GM23338 (cell line): ENCODE results near the gene GAS2. TPM values are rescaled to one million over a fixed set of nuclear protein-coding genes. Genes with fewer than 3 reads are reported as not detected.

Source experiments
- ATAC-seq: fragments of 200-7000 bp; cut with Tn5 transposase; 3 replicates; pipeline ENCODE4 v1.9.1; 2020
- DNase-seq: peaks from one replicate; pipeline ENCODE4 v3.0.0-alpha.2; 2015; ENCODE audit warnings: low spot score
- H2AFZ ChIP-seq: fragments of 200-600 bp; sonication (generic); 2 replicates; pipeline ENCODE4 v1.8.0; 2016; ENCODE audit warnings: antibody characterized with exemption, mild to moderate bottlenecking, moderate library complexity
- H3F3A ChIP-seq: fragments of 200-600 bp; sonication (generic); replicated peaks from 2 replicates; pipeline ENCODE4 v1.8.0; 2017; ENCODE audit warnings: antibody characterized with exemption, mixed run types, low read depth
- H3K27ac ChIP-seq: fragments of 200-600 bp; sonication (generic); 2 replicates; pipeline ENCODE4 v1.6.1; 2016; ENCODE audit warnings: low read depth
- H3K27me3 ChIP-seq: fragments of 200-600 bp; sonication (generic); 2 replicates; pipeline ENCODE4 v1.8.0; 2016; ENCODE audit warnings: mild to moderate bottlenecking, mixed run types, moderate library complexity; ENCODE audit not compliant: insufficient read depth
- H3K36me3 ChIP-seq: fragments of 200-600 bp; sonication (generic); 2 replicates; pipeline ENCODE4 v1.8.0; 2016; ENCODE audit warnings: mild to moderate bottlenecking; ENCODE audit not compliant: insufficient read depth
- H3K4me1 ChIP-seq: fragments of 200-600 bp; sonication (generic); 2 replicates; pipeline ENCODE4 v1.8.0; 2016; ENCODE audit warnings: mild to moderate bottlenecking, moderate library complexity; ENCODE audit not compliant: insufficient read depth
- H3K4me2 ChIP-seq: fragments of 200-600 bp; sonication (generic); 2 replicates; pipeline ENCODE4 v1.7.1; 2017; ENCODE audit warnings: mixed run types
- H3K4me3 ChIP-seq: fragments of 200-600 bp; sonication (generic); 2 replicates; pipeline ENCODE4 v1.6.1; 2016; ENCODE audit warnings: mixed run types
- H3K79me2 ChIP-seq: fragments of 200-600 bp; sonication (generic); replicated peaks from 2 replicates; pipeline ENCODE4 v1.8.0; 2017; ENCODE audit warnings: mild to moderate bottlenecking; ENCODE audit not compliant: insufficient read depth
- H3K9me2 ChIP-seq: fragments of 200-600 bp; sonication (generic); 2 replicates; pipeline ENCODE4 v1.8.0; 2017; ENCODE audit not compliant: insufficient read depth
- H4K20me1 ChIP-seq: fragments of 200-600 bp; sonication (generic); replicated peaks from 2 replicates; pipeline ENCODE4 v1.8.0; 2017; ENCODE audit warnings: mild to moderate bottlenecking; ENCODE audit not compliant: insufficient read depth
- H3K27ac Mint-ChIP-seq: 2 replicates; pipeline ENCODE4 v1.8.0; 2020; ENCODE audit warnings: inconsistent platforms, mild to moderate bottlenecking, moderate library complexity, mixed read lengths
- H3K27me3 Mint-ChIP-seq: 3 replicates; pipeline ENCODE4 v1.8.0; 2022; ENCODE audit warnings: low read depth, mild to moderate bottlenecking, moderate library complexity, mixed read lengths, inconsistent platforms; ENCODE audit not compliant: insufficient read depth, poor library complexity
- H3K36me3 Mint-ChIP-seq: 3 replicates; pipeline ENCODE4 v1.8.0; 2021; ENCODE audit warnings: low read depth, mild to moderate bottlenecking, inconsistent platforms, moderate library complexity, mixed read lengths
- H3K4me1 Mint-ChIP-seq: 3 replicates; pipeline ENCODE4 v1.8.0; 2020; ENCODE audit warnings: mild to moderate bottlenecking, inconsistent platforms, mixed read lengths
- H3K4me3 Mint-ChIP-seq: 3 replicates; pipeline ENCODE4 v1.8.0; 2021; ENCODE audit warnings: moderate library complexity, mild to moderate bottlenecking, inconsistent platforms, mixed read lengths
- H3K9me3 Mint-ChIP-seq: 3 replicates; pipeline ENCODE4 v1.8.0; 2020; ENCODE audit warnings: moderate library complexity, mild to moderate bottlenecking, inconsistent platforms, mixed read lengths
- EZH2 ChIP-seq: fragments of 200-600 bp; sonication (generic); IDR thresholded peaks from one replicate; pipeline ENCODE4 v1.8.0; 2017; ENCODE audit warnings: antibody characterized with exemption, mild to moderate bottlenecking, low read depth; ENCODE audit not compliant: unreplicated experiment
- JUNB ChIP-seq: IDR thresholded peaks from one replicate; pipeline ENCODE4 v1.6.1; 2016; ENCODE audit warnings: antibody characterized with exemption; ENCODE audit not compliant: unreplicated experiment
- NANOG ChIP-seq: IDR thresholded peaks from 2 replicates; pipeline ENCODE4 v1.6.1; 2016; ENCODE audit warnings: antibody characterized with exemption, borderline replicate concordance
- STAT1 ChIP-seq: IDR thresholded peaks from one replicate; pipeline ENCODE4 v1.6.1; 2016; ENCODE audit warnings: antibody characterized with exemption; ENCODE audit not compliant: unreplicated experiment
- ZNF114 ChIP-seq: fragments of 250-450 bp; sonication (Bioruptor Pico); IDR thresholded peaks from 2 replicates; pipeline ENCODE4 v1.5.0; 2020; ENCODE audit warnings: mild to moderate bottlenecking, moderate library complexity
- ZNF331 ChIP-seq: fragments of 250-450 bp; sonication (Bioruptor Pico); IDR thresholded peaks from 2 replicates; pipeline ENCODE4 v1.5.0; 2020; ENCODE audit warnings: low read depth, mild to moderate bottlenecking, moderate library complexity
- polyA plus RNA-seq: library from polyadenylated mRNA; unstranded; fragments of >200 nt; fragmentation: Nextera tagmentation; extraction: Ambion mirVana; gene quantifications from 2 replicates; pipeline ENCODE4 v1.2.1, GENCODE V29; 2016
- total RNA-seq: library from RNA; depleted of rRNA; stranded (reverse); fragments of >200 nt; shearing (Covaris generic); gene quantifications from 2 replicates; pipeline ENCODE4 v1.2.3, GENCODE V29; 2014
- TF ChIP-seq, protein P1 (sequence below): IDR thresholded peaks from 2 replicates; pipeline ENCODE4 v1.6.1; 2016; ENCODE audit warnings: antibody characterized with exemption
- TF ChIP-seq, protein P2 (sequence below): fragments of 250-450 bp; sonication (Bioruptor Pico); IDR thresholded peaks from 2 replicates; pipeline ENCODE4 v1.5.0; 2020; ENCODE audit warnings: mild to moderate bottlenecking, moderate library complexity

Gene GAS2
- total and polyA plus RNA-seq, 2 experiments from 2014 or later, result 2.6 to 6.7 TPM

DNA sequence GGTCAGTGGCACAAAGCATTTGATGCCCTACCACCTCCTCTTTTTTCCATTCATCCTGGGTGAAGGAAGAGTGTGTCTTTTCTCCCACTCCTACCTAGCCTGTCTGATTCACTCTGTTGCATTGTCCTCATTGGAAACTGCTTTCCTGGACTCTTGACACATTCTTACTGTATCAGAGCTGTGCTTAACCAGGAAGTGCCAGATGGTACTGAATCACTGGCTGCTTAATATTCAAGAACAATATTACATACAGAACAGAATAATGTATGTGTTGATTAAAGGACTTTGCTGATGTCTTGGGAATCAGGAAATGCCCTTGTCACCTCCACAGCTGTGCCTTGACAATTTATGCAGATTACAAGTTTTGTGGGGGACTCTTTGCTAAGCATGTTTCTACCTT is 118.8 kb downstream of the GAS2 start:
- no peaks in the 10 kb centered on the region for H3K36me3 Mint-ChIP-seq
- Histone ChIP-seq H3K9me2 (no peaks in the 10 kb centered on the region), H3K4me1 (no peaks in the 10 kb centered on the region), H3F3A (no peaks in the 10 kb centered on the region), H2AFZ (no peak overlapping the region), H3K36me3 (no peaks in the 10 kb centered on the region), H4K20me1 (no peaks in the 10 kb centered on the region), H3K79me2 (no peaks in the 10 kb centered on the region), H3K27ac (no peak overlapping the region), H3K4me3 (no peak overlapping the region), H3K4me2 (no peak overlapping the region), H3K27me3 (no peaks in the 10 kb centered on the region)
- H3K27ac Mint-ChIP-seq, result no peak overlapping the region
- ATAC-seq (no peak), DNase-seq (no peak)
- H3K9me3 Mint-ChIP-seq, result no peaks in the 10 kb centered on the region; the same call in 2 of the 3 replicates
- no peak for TF ChIP-seq STAT1
- TF ChIP-seq ZNF114, result no peak
- TF ChIP-seq, protein P1, sequence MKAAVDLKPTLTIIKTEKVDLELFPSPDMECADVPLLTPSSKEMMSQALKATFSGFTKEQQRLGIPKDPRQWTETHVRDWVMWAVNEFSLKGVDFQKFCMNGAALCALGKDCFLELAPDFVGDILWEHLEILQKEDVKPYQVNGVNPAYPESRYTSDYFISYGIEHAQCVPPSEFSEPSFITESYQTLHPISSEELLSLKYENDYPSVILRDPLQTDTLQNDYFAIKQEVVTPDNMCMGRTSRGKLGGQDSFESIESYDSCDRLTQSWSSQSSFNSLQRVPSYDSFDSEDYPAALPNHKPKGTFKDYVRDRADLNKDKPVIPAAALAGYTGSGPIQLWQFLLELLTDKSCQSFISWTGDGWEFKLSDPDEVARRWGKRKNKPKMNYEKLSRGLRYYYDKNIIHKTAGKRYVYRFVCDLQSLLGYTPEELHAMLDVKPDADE, result no peak
- TF ChIP-seq EZH2, result no peak
- no peak for TF ChIP-seq NANOG
- no peak for TF ChIP-seq ZNF331 (CRISPR knock-in tag)
- TF ChIP-seq, protein P2, sequence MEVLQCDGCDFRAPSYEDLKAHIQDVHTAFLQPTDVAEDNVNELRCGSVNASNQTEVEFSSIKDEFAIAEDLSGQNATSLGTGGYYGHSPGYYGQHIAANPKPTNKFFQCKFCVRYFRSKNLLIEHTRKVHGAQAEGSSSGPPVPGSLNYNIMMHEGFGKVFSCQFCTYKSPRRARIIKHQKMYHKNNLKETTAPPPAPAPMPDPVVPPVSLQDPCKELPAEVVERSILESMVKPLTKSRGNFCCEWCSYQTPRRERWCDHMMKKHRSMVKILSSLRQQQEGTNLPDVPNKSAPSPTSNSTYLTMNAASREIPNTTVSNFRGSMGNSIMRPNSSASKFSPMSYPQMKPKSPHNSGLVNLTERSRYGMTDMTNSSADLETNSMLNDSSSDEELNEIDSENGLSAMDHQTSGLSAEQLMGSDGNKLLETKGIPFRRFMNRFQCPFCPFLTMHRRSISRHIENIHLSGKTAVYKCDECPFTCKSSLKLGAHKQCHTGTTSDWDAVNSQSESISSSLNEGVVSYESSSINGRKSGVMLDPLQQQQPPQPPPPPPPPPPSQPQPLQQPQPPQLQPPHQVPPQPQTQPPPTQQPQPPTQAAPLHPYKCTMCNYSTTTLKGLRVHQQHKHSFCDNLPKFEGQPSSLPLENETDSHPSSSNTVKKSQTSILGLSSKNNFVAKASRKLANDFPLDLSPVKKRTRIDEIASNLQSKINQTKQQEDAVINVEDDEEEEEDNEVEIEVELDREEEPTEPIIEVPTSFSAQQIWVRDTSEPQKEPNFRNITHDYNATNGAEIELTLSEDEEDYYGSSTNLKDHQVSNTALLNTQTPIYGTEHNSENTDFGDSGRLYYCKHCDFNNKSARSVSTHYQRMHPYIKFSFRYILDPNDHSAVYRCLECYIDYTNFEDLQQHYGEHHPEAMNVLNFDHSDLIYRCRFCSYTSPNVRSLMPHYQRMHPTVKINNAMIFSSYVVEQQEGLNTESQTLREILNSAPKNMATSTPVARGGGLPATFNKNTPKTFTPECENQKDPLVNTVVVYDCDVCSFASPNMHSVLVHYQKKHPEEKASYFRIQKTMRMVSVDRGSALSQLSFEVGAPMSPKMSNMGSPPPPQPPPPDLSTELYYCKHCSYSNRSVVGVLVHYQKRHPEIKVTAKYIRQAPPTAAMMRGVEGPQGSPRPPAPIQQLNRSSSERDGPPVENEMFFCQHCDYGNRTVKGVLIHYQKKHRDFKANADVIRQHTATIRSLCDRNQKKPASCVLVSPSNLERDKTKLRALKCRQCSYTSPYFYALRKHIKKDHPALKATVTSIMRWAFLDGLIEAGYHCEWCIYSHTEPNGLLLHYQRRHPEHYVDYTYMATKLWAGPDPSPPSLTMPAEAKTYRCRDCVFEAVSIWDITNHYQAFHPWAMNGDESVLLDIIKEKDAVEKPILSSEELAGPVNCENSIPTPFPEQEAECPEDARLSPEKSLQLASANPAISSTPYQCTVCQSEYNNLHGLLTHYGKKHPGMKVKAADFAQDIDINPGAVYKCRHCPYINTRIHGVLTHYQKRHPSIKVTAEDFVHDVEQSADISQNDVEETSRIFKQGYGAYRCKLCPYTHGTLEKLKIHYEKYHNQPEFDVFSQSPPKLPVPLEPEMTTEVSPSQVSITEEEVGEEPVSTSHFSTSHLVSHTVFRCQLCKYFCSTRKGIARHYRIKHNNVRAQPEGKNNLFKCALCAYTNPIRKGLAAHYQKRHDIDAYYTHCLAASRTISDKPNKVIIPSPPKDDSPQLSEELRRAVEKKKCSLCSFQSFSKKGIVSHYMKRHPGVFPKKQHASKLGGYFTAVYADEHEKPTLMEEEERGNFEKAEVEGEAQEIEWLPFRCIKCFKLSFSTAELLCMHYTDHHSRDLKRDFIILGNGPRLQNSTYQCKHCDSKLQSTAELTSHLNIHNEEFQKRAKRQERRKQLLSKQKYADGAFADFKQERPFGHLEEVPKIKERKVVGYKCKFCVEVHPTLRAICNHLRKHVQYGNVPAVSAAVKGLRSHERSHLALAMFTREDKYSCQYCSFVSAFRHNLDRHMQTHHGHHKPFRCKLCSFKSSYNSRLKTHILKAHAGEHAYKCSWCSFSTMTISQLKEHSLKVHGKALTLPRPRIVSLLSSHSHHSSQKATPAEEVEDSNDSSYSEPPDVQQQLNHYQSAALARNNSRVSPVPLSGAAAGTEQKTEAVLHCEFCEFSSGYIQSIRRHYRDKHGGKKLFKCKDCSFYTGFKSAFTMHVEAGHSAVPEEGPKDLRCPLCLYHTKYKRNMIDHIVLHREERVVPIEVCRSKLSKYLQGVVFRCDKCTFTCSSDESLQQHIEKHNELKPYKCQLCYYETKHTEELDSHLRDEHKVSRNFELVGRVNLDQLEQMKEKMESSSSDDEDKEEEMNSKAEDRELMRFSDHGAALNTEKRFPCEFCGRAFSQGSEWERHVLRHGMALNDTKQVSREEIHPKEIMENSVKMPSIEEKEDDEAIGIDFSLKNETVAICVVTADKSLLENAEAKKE (CRISPR knock-in tag), result no peak
- no peak for TF ChIP-seq JUNB
- no peak overlapping the region for H3K4me3 Mint-ChIP-seq
- no peaks in the 10 kb centered on the region for H3K27me3 Mint-ChIP-seq
- peaks cover 12% of the 10 kb centered on the region for H3K4me1 Mint-ChIP-seq
